Hematopoietic multipotent progenitor cell (in vitro differentiated cells): Measurements from ENCODE around the gene KRABD2.
"Not testable (repeated sequence)": the region's sequence is repeated elsewhere in the genome, so short reads cannot be mapped to it uniquely, and the experiment has no call there.

Experiments used
- DNase-seq, 3 donors: peaks; one replicate each; pipeline ENCODE4 v3.0.0-alpha.2; 2011 to 2015; ENCODE audit warnings: low read depth in 2 of 3, low spot score in 2 of 3

Gene KRABD2

DNA sequence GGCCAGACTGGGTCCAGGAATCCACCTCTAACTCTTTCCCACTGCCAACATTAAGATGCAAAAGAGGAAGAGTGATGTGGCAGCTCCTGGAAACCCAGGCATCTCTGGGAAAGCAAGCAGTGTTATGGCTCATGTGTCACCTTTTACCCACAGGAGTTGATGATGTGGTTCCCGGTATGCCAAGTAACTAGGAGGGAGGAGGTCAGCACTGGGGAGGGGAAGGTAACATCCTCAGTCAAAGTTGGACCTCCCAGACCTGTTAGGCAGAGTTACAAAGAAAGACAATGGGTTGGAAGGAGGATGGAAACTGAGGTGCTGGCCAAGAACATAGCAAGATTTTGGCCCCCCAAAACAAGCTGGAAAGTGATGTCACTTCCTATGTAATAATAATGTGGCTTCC is 11.4 kb downstream of the KRABD2 start:
- DNase-seq: no peak

DNA sequence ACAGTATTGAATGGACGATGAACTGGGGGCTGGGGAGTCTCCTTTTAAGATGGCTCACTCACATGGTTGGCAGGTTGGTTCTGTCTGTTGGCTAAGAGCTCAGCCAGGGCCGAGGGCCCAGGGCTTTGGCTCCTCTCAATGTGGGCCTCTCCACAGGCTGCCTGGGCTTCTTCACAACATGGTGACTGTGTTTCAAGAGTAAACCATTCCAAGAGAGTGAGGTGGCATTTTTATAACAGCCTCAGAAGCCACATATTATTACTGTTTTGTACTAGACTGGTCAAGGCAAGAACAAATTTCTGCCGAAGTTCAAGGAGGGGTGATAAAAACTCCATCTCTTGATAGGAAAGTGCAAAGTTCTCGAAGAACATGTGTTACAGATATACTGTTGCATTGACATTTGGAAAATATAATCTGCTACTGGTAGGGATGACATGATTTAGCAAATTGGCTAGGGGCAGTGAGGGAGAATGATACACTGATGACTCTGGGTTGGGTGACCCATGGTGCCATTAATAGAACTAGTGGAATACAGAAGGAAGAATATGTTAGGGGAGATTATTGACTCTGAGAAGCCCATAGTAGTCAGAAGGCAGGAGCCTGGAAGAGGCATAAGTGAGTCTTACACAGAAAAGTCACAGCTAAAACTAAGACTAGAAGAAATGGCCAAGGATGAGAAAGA is 13.7 kb downstream of the KRABD2 start:
- no peak for DNase-seq

DNA sequence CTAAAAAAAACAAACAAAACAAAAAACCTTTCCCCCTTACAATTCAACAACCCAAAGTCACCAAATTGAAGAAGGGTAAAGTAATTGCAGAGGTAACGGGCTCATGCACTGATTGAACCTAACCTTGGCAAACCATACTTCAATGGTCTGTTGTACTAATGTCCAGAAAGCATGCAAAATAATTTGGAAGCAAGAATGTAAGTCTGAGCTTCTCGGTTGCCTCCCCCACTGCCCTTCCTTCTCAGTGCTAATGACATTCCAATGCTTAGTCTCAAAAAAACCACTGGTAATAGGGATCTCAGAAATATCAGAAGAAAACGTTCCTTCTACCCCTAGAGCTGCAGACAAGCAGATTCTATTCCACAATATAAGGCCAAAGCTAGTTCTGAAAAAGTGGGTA is 15.8 kb downstream of the KRABD2 start:
- DNase-seq: no peak

DNA sequence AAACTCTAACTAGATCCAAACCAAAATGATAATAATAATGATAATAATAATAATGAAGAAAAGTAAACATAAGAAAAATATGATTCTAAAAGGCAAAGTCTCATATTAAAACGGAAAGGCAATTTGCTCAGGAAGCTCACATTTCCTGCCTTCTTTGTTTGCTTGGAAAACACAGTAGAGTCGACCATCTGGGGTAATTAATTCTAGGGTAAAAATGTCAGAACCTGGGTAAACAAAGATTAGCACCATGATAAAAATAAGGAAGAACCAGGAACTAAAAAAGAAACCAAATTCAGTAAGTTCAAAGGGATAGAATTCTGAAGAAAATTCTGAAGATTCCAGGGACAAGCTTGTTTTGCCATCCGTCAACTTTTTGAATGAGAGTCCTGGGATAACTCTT is 16.2 kb downstream of the KRABD2 start:
- no peak for DNase-seq

DNA sequence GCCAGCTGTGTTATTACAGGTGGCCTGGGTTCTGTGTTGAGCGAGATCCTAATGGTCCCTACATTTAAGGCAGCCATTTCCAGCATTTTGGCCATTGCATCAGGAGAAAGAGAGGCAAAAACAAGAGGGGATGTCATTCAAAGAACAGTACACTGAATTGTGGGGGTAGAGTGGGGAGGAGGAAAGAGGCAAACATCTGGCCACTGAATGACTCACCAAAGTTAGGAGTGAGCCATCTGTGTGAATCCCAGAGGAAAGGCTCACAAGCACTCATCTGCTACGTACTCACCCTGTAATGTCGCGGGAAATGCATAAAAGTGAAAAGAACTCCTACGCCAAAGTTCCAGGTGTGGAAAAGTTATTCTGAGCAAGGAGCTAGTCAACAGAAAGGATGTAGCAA is 16.7 kb downstream of the KRABD2 start:
- peak in 1 of 3 donors; percentile 40 for DNase-seq

DNA sequence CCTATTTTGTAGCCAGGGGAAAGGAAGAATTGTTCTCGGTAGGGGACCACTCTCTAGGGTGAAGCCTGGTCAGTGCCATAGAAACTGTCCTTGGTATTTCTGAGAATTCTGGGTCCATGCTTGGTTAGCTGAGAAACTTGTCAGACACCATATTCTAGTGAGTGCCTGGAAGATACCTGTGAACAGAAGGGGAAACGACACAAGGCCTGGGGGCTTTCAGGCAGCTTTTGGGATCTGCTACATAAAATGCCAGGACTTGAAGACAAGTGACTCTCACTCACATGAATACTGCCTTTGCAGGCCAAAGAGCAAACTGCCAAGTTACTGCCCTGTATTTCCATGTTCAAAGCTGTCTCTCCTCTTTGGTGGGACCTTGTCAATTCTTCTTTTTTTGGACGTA is 18.6 kb downstream of the KRABD2 start:
- DNase-seq: no peak

DNA sequence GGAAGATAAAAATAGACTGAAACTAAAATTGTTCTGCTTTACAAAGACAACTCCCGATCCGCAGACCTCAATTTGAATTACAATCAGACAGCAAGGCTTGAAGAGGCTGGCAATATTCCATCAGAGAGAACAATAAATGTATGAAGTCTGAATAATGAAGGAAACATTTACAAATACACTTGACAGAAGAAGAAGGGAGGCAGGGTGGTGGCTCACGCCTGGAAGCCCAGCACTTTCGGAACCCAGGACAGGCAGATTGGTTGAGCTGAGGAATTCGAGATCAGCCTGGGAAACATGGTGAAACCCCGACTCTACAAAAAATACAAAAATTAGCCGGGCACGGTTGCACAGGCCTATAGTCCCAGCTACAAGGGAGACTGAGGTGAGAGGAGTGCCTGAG is 22.3 kb downstream of the KRABD2 start:
- no peak for DNase-seq

DNA sequence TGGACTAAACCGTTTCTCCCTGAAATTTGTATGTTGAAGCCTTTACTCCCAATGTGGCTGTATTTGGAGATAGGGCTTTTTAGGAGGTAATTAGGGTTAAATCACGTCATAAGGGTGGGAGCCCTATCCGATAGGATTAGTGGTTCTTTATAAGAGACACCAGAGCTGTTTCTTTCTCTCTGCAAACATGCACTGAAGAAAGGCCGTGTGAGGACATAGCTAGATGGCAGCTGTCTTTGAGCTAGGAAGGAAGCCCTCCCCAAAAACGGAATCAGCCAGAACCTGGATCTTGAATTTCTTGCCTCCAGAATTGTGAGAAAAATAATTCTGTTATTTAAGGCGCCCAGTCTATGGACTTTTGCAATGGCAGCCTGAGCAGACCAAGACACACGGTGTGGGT is 22.8 kb downstream of the KRABD2 start:
- DNase-seq: no peak

DNA sequence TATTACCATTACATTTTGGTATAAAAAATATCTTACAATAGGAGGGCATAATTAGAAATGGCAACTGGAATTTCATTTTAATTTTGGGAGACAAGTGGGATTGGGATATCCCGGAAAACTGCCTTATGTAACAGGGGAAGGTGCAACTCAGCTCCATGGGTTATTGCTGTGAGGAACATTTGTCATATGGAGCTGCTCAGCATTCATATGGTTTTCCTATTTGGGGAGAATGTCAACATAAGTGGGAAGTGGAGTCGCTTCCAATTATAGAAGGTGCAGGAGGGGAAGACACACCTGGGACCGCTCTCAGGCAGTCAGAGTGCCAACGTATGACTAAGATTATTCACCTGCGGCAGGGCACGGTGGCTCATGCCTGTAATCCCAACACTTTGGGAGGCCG is 26.2 kb downstream of the KRABD2 start:
- no peak for DNase-seq

DNA sequence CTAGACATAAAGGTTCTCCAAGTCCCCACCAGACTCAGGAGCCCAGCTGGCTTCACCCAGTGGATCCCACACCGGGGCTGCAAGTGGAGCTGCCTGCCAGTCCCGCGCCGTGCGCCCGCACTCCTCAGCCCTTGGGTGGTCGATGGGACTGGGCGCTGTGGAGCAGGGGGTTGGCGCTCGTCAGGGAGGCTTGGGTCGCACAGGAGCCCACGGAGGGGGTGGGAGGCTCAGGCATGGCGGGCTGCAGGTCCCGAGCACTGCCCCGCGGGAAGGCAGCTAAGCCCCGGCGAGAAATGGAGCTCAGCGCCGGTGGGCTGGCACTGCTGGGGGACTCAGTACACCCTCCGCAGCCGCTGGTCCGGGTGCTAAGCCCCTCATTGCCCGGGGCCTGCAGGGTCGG is 29.5 kb downstream of the KRABD2 start:
- not testable (repeated sequence) for DNase-seq

DNA sequence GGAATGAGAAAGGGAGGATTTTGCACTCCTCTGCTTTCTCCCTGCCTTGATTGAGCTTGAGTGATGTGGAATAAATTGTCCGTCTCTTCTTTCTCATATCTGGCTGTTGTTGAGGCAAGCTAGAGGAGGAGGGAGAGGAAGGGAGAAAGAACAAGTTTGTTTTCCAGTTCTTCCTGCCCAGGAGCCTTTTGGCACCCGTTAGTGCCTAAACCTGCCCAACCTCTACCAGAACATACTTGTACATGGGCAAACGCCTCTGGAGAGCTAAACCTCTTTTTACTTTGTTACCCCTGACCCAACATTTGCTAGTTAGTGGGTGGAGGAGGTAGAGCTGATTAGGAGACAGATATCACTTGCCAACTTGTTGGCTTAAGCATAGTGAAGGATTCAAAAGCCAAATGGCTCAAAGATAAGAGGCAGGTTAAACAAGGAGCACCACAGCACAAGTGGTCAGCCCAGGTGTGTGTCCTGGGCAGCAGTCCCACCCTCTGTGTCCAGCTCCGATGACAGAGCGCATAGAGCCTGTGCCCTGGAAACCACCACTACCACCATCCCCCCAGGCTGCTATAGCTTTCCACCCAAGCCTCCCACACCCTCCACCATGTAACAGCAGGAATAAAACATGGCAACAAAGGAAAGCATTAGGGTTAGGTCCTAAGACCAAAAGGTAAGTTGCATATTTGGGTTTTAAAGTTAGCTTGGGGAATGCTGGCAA is 30.4 kb downstream of the KRABD2 start:
- DNase-seq: no peak

DNA sequence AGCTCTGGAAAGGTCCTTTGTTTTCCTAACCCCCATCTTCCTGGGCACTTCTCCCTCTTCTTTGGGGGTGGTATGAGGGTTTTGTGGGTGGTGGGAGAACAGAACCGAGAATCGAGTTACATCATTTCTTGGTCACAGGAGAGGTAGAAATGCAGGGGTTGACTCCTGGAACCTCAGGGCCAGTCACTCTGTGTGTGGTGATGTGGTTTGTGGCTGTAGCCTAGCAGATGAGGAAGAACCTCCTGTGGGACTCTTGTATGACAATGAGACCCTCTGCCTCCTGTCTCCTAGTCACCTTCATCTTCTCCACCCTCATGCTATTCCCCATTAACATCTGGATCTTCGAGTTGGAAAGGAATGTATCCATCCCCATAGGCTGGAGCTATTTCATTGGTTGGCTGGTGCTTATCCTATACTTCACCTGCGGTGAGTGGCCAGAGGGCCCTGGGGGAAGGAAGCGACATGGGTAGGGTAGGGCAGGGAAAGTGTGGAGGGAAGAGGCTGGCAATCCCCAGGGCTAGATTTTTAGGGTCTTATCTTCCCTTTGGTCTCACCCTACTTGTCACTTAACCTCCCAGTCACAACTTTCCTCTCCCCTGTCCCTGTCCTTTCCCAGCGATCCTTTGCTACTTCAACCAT is 31.3 kb downstream of the KRABD2 start:
- peak in 2 of 3 donors; percentile 30 to 58 for DNase-seq

DNA sequence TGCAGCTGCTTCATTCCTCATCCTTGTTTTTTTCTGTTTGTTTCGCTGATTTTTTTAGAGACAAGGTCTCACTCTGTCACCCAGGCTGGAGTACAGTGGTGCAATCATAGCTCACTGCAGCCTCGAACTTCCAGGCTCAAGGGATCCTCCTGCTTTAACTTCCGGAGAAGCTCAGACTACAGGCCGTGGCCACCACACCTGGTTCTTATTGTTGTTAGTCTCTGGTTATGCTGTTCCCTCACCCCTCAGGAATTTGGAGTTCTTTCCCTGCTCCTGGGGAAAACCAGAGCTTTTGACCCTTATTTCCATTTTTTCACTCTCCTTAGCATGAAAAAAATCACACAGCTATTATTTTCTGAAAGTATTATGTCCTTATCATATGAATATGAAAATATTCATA is 35.0 kb downstream of the KRABD2 start:
- DNase-seq: no peak

DNA sequence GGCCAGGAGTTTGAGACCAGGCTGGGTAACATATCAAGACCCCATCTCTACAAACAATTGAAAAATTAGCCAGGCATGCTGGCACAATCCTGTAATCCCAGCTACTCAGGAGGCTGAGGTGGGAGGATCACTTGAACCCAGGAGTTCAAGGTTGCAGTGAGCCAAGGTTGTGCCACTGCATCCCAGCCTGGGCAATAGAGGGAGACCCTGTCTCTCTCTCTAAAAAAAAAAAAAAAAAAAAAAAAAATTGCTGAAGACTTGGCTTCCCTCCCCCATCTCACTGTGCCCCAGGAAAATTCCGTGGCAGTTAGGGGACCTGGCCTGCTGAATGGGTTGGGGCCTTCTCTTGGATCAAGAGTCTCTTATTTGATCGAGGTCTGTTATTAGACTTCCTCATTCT is 37.0 kb downstream of the KRABD2 start, which contains the start of gene ODF4:
Gene ODF4, plus strand, starts transcription at position 301 of the 400 bp plus-strand sequence. CDS start 212 bp downstream, outside the sequence.
- no peak for DNase-seq

DNA sequence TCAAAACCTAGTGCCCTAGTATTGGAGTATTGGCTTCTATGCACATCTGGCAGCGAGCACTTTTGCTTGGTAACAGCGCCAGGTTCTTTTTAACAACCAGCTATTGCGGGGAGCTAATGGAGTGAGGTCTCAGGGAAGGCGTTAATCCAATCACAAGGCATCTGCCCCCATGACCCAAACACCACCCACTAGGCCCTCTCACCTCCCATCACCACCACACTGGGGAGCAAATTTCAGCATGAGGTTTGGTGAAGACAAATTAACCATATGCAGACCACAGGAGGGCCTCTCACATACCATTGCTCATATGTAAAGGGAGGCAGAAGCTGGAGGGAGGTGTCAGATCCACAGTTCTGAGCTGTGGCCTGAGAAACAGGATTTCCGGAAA is 37.8 kb downstream of the KRABD2 start:
- DNase-seq: peak in 1 of 3 donors; percentile 18

DNA sequence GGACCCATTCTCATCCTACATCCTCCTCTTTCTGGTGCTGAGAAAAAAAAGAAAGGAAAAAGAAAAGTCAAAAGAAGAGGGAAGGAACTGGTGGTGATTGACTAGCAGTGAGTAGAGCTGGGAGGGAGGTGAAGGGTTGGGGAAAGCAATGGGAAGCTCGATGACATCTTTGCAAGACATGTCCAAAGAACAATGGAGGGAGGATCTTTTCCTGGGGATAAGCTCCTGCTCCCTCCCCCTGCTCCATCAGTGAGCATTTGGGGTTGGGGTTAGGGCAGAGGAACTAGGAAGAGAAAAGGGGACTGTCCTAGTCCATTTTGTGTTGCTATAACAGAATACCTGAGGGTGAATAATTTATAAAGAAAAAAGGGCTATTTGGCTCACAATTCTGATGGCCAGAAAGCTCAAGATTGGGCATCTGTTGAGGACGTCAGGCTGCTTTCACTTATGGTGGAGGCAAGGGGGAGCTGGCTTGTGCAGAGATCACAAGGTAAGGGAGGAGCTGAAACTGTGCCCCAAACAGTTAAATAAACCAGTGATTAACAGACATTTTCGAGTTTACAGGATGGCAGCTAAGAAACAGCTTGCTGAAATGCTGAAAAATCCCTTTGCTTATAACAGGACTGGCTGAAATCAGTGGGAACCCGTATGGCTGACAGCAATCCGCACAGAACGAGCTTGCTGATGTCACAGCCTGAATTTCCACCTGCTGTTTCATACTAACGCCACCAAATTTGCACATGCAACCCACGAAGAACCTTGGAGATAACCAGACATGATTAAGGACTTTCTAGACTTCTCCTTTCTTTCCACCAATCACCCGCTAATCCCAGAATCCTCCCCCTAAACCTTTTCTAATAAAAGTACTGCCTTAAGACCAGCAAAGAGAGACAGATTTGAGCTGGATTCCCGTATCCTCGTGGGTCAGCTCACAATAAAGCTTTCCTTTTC is 38.4 kb downstream of the KRABD2 start:
- DNase-seq: peak in 2 of 3 donors; percentile 79 to 87

DNA sequence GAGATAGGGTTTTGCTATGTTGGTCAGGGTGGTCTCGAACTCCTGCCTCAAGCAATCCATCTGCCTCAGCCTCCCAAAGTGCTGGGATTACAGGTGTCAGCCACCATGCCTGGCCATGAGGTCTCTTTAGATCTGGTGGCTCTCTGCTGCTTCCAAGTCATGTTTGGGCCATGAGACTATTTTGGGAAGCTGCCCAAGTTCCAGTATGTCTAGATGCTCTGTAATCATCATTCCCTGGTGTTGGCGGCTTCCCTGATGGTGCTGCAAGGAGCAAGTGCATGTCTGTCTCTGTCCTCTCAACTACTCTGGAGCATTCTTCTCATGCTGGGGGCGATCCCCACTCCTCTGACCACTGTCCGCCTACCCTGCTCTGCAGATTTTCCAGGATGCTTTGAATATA is 43.2 kb downstream of the KRABD2 start:
- DNase-seq: no peak

DNA sequence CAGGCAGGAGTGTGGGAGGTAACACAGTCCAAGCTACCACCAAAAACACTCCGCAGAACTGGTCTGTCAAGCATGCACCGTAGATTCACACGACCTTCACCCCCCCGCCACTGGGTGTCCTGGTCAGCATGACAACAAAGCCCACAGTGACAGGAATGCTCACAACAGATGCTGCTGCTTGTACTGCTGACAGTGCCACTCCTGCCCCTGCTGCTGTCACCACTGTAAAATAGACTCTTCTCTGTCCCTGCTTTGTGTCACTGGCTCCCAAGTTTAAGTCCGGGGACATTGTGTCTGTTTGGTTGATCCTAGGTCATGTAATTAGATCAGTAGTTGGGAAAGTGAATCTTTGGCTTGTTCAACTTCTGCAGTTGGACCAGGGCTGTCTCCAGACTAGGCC is 43.8 kb downstream of the KRABD2 start:
- DNase-seq: no peak

DNA sequence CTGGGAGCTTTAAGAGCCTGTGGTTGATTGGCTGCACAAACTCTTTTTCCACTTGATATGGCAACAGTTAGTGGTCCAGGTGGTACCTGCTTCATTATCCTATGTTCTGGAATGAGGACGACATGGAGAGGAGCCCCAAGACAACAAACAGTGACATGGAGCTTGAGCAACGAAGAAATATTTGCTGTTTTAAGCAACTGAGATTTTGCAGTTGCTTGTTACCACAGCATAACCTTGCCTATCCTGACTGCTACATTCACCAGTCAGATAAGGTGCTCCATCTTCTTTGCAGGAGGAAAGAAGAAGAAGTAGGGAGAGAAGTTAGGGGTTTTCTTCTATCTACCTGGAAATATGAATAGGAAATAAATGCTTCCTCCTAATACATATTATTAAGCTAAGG is 44.4 kb downstream of the KRABD2 start:
- DNase-seq: no peak

DNA sequence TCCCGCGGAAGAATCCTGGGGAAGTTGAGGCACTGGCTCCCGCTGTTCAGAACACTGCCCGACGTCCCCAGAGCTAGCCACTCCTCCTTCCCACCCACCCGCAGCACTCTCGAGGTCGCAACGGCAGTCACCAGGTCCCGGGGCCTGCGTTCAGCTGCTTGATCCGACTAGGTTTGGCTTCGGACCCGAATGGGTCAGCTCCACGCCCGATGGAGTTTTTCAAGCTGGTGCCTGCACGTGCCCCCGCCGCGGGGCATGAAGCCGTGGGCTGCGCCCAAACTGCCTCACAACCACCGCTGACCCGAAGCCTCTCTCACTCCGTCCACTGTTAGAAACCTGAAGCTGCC is 49.2 kb downstream of the KRABD2 start:
- no peak for DNase-seq
